SK-N-SH (cell line): ENCODE data around the gene NCDN.

ENCODE experiments used
- EP300 ChIP-seq, 2 experiments: IDR thresholded peaks; 2 replicates each; pipeline versions ENCODE4 v1.4.0 to v1.6.1; 2012; ENCODE audit warnings: borderline replicate concordance in 1 of 2, low read depth in 1 of 2, low read length in 1 of 2
- FOSL2 ChIP-seq: IDR thresholded peaks from 2 replicates; pipeline ENCODE4 v1.4.0; 2012; ENCODE audit warnings: low read depth, mild to moderate bottlenecking, moderate library complexity, borderline replicate concordance
- FOXM1 ChIP-seq: IDR thresholded peaks from 2 replicates; pipeline ENCODE4 v1.4.0; 2012; ENCODE audit warnings: low read depth, mild to moderate bottlenecking
- MAX ChIP-seq: IDR thresholded peaks from 2 replicates; pipeline ENCODE4 v1.4.0; 2012; ENCODE audit warnings: low read depth
- RAD21 ChIP-seq: IDR thresholded peaks from 2 replicates; pipeline ENCODE4 v1.6.1; 2012; ENCODE audit warnings: mild to moderate bottlenecking, low read length
- TF ChIP-seq, protein P1 (sequence below): fragments of 200-600 bp; sonication (generic); IDR thresholded peaks from 2 replicates; pipeline ENCODE4 v1.6.1; 2017; ENCODE audit warnings: antibody characterized with exemption, mild to moderate bottlenecking, moderate library complexity
- TF ChIP-seq, protein P2 (sequence below): IDR thresholded peaks from 2 replicates; pipeline ENCODE4 v1.4.0; 2012; ENCODE audit warnings: low read depth, borderline replicate concordance

DNA sequence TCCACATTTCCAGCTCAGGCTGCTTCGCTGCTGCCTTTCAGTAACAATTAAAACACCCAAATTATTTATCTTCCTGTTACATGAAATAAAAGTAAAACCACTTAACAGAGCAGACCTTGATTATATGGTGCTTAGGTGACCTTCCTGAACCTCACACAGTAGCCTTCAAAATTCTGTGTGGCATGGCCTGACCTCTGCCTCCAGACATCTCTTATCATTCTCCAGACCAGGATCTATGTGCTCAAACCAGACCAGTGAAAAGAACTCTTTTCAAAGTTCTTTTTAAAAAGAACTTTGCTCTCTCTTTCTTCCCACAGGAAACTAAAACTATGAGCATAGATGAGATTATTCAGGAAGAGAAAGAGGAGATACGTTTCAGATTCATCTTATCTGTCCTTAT is 38.2 kb upstream of the NCDN start:
- no peak for TF ChIP-seq EP300 (IDR thresholded peaks at IDR 0.05; ENCODE audit: borderline replicate concordance in 1 of 2, low read depth in 1 of 2, low read length in 1 of 2)
- TF ChIP-seq, protein P1, sequence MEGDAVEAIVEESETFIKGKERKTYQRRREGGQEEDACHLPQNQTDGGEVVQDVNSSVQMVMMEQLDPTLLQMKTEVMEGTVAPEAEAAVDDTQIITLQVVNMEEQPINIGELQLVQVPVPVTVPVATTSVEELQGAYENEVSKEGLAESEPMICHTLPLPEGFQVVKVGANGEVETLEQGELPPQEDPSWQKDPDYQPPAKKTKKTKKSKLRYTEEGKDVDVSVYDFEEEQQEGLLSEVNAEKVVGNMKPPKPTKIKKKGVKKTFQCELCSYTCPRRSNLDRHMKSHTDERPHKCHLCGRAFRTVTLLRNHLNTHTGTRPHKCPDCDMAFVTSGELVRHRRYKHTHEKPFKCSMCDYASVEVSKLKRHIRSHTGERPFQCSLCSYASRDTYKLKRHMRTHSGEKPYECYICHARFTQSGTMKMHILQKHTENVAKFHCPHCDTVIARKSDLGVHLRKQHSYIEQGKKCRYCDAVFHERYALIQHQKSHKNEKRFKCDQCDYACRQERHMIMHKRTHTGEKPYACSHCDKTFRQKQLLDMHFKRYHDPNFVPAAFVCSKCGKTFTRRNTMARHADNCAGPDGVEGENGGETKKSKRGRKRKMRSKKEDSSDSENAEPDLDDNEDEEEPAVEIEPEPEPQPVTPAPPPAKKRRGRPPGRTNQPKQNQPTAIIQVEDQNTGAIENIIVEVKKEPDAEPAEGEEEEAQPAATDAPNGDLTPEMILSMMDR, result no peak
- TF ChIP-seq FOXM1, result no peak
- TF ChIP-seq, protein P2, sequence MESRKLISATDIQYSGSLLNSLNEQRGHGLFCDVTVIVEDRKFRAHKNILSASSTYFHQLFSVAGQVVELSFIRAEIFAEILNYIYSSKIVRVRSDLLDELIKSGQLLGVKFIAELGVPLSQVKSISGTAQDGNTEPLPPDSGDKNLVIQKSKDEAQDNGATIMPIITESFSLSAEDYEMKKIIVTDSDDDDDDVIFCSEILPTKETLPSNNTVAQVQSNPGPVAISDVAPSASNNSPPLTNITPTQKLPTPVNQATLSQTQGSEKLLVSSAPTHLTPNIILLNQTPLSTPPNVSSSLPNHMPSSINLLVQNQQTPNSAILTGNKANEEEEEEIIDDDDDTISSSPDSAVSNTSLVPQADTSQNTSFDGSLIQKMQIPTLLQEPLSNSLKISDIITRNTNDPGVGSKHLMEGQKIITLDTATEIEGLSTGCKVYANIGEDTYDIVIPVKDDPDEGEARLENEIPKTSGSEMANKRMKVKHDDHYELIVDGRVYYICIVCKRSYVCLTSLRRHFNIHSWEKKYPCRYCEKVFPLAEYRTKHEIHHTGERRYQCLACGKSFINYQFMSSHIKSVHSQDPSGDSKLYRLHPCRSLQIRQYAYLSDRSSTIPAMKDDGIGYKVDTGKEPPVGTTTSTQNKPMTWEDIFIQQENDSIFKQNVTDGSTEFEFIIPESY, result no peak
- no peak for TF ChIP-seq FOSL2
- TF ChIP-seq RAD21, result no peak
- no peak for TF ChIP-seq MAX
